Posterior cingulate gyrus (tissue), 11 donors: ENCODE results near the gene IFNGR1.
A peak's percentile ranks its signal among the peaks of the same experiment; 100 is the strongest.
"Not testable (repeated sequence)": the region's sequence is repeated elsewhere in the genome, so short reads cannot be mapped to it uniquely, and the experiment has no call there.

Source experiments
- DNase-seq, 10 donors: peaks; one replicate each; pipeline versions ENCODE4 v3.0.0 to v3.0.0-alpha.2; 2020 to 2021; ENCODE audit warnings: mixed read lengths in 3 of 10
- intact Hi-C: fragments of 100-400 bp; cut with DNase I; formaldehyde crosslinking; loops from one replicate; pipeline ENCODE4 v1.15.1; 2023

IFNGR1 gene

GRCh38 chr6:137218917-137219663 is at the start of gene IFNGR1:
IFNGR1 (minus strand) TSS chr6:137219385; CDS start chr6:137219327, 58 bp downstream.
- peak; percentile 97 to 100 (median 98) for DNase-seq
- intact Hi-C loops: no loop called here

- no peak for DNase-seq
Measured at GRCh38 chr6:137268911-137269310, 49.7 kb upstream of the IFNGR1 start.

GRCh38 chr6:137266309-137266586 is 47.1 kb upstream of the IFNGR1 start:
- no peak for DNase-seq
- intact Hi-C loops: no loop called here

More at GRCh38 chr6:137268911-137269310, 49.7 kb upstream of the IFNGR1 start:
- intact Hi-C loops: no loop called here

- intact Hi-C loops: no loop called here
- DNase-seq: no peak
Measured at GRCh38 chr6:137265561-137266308, 46.5 kb upstream of the IFNGR1 start.

- DNase-seq: no peak
- intact Hi-C loops: no loop called here
Measured at GRCh38 chr6:137264311-137265075, 45.3 kb upstream of the IFNGR1 start.

- DNase-seq: no peak
- intact Hi-C loops: no loop called here
Measured at GRCh38 chr6:137261761-137262160, 42.6 kb upstream of the IFNGR1 start.

GRCh38 chr6:137261361-137261760 is 42.2 kb upstream of the IFNGR1 start:
- intact Hi-C loops: no loop called here
- no peak for DNase-seq

- intact Hi-C loops: no loop called here
- no peak for DNase-seq
Measured at GRCh38 chr6:137260217-137260616, 41.0 kb upstream of the IFNGR1 start.

- intact Hi-C loops: no loop called here
- DNase-seq: no peak
Measured at GRCh38 chr6:137259349-137259748, 40.2 kb upstream of the IFNGR1 start.

- intact Hi-C loops: no loop called here
- no peak for DNase-seq
Measured at GRCh38 chr6:137258170-137258569, 39.0 kb upstream of the IFNGR1 start.

GRCh38 chr6:137256350-137257103 is 37.3 kb upstream of the IFNGR1 start:
- intact Hi-C loops: no loop called here
- no peak for DNase-seq

- DNase-seq: no peak
- intact Hi-C loops: no loop called here
Measured at GRCh38 chr6:137254966-137255365, 35.8 kb upstream of the IFNGR1 start.

GRCh38 chr6:137254430-137254829 is 35.2 kb upstream of the IFNGR1 start:
- intact Hi-C loops, DNase-seq: not testable (repeated sequence)

- DNase-seq: no peak
- intact Hi-C loops: no loop called here
Measured at GRCh38 chr6:137248702-137249101, 29.5 kb upstream of the IFNGR1 start.

GRCh38 chr6:137247724-137248123 is 28.5 kb upstream of the IFNGR1 start:
- intact Hi-C loops: no loop called here
- no peak for DNase-seq

- intact Hi-C loops: no loop called here
- DNase-seq: no peak
Measured at GRCh38 chr6:137246791-137247202, 27.6 kb upstream of the IFNGR1 start.

GRCh38 chr6:137246164-137246563 is 27.0 kb upstream of the IFNGR1 start:
- intact Hi-C loops: no loop called here
- peak in 1 of 10 donors; percentile 80 for DNase-seq

GRCh38 chr6:137241481-137242038 is 22.4 kb upstream of the IFNGR1 start:
- intact Hi-C loops: no loop called here
- no peak for DNase-seq

- no peak for DNase-seq
- intact Hi-C loops: no loop called here
Measured at GRCh38 chr6:137240168-137240567, 21.0 kb upstream of the IFNGR1 start.

GRCh38 chr6:137237413-137238170 is 18.4 kb upstream of the IFNGR1 start:
- no peak for DNase-seq
- intact Hi-C loops: no loop called here
